Thyroid gland (tissue), 4 donors: Measurements from ENCODE around the gene GET4.

Source experiments
- CTCF ChIP-seq, 6 experiments: fragments of 200-600 bp in 3 of 6; fragments of 450-650 bp in 3 of 6; sonication (generic) in 3 of 6; IDR thresholded peaks; one replicate each; pipeline ENCODE4 v1.5.1; 2016 to 2019; ENCODE audit warnings: antibody characterized with exemption in 6 of 6, mild to moderate bottlenecking in 2 of 6, inconsistent platforms in 1 of 6, moderate library complexity in 1 of 6
- POLR2A ChIP-seq, 2 donors: fragments of 450-650 bp; IDR thresholded peaks; one replicate each; pipeline ENCODE4 v1.6.1; 2017; ENCODE audit warnings: antibody characterized with exemption in 2 of 2, mild to moderate bottlenecking in 2 of 2, moderate library complexity in 1 of 2

- TF ChIP-seq CTCF (IDR thresholded peaks at IDR 0.05) (no peak), POLR2A (IDR thresholded peaks at IDR 0.05) (no peak)
These were observed 11.1 kb downstream of the GET4 start for GRCh38 chr7:887488-887820.
